Neural progenitor cell (in vitro differentiated cells): ENCODE measurements around the gene GOLGA7B. TPM values are rescaled to one million over a fixed set of nuclear protein-coding genes. Genes with fewer than 3 reads are reported as not detected.
"Not testable (repeated sequence)": the region's sequence is repeated elsewhere in the genome, so short reads cannot be mapped to it uniquely, and the experiment has no call there.

ENCODE experiments used
- DNase-seq: peaks from one replicate; pipeline ENCODE4 v3.0.0-alpha.2; 2016; ENCODE audit warnings: low spot score
- H2AFZ ChIP-seq: fragments of 200-600 bp; sonication (generic); replicated peaks from 2 replicates; pipeline ENCODE4 v1.6.1; 2016; ENCODE audit warnings: antibody characterized with exemption
- H3F3A ChIP-seq: fragments of 200-600 bp; sonication (generic); 2 replicates; pipeline ENCODE4 v1.6.1; 2016; ENCODE audit warnings: antibody characterized with exemption, low read depth
- H3K27ac ChIP-seq: fragments of 200-600 bp; sonication (generic); 2 replicates; pipeline ENCODE4 v1.5.1; 2016; ENCODE audit warnings: mild to moderate bottlenecking
- H3K27me3 ChIP-seq: fragments of 200-600 bp; sonication (generic); 2 replicates; pipeline ENCODE4 v1.6.1; 2016; ENCODE audit warnings: mild to moderate bottlenecking, moderate library complexity
- H3K36me3 ChIP-seq: fragments of 200-600 bp; sonication (generic); 2 replicates; pipeline ENCODE4 v1.5.1; 2016
- H3K4me1 ChIP-seq: fragments of 200-600 bp; sonication (generic); 2 replicates; pipeline ENCODE4 v1.6.1; 2016; ENCODE audit warnings: mixed run types
- H3K4me2 ChIP-seq: fragments of 200-600 bp; sonication (generic); 2 replicates; pipeline ENCODE4 v1.6.1; 2016
- H3K4me3 ChIP-seq: fragments of 200-600 bp; sonication (generic); 2 replicates; pipeline ENCODE4 v1.5.1; 2016
- H3K79me2 ChIP-seq: fragments of 200-600 bp; sonication (generic); 2 replicates; pipeline ENCODE4 v1.6.1; 2016; ENCODE audit warnings: low read depth
- H3K9ac ChIP-seq: fragments of 200-600 bp; sonication (generic); 2 replicates; pipeline ENCODE4 v1.6.1; 2016
- H3K9me3 ChIP-seq: fragments of 200-600 bp; sonication (generic); 2 replicates; pipeline ENCODE4 v1.5.1; 2016; ENCODE audit warnings: low read depth
- H4K20me1 ChIP-seq: fragments of 200-600 bp; sonication (generic); 2 replicates; pipeline ENCODE4 v1.6.1; 2016; ENCODE audit warnings: low read depth
- H3K27ac Mint-ChIP-seq: 3 replicates; pipeline ENCODE4 v1.8.0; 2021; ENCODE audit warnings: mixed read lengths
- H3K27me3 Mint-ChIP-seq: 2 replicates; pipeline ENCODE4 v1.8.0; 2022; ENCODE audit warnings: low read depth, mild to moderate bottlenecking, inconsistent platforms, moderate library complexity, mixed read lengths; ENCODE audit not compliant: insufficient read depth
- H3K36me3 Mint-ChIP-seq: 3 replicates; pipeline ENCODE4 v1.8.0; 2021; ENCODE audit warnings: mixed read lengths
- H3K4me1 Mint-ChIP-seq: 3 replicates; pipeline ENCODE4 v1.8.0; 2021; ENCODE audit warnings: mixed read lengths
- H3K4me3 Mint-ChIP-seq: 3 replicates; pipeline ENCODE4 v1.8.0; 2021; ENCODE audit warnings: mild to moderate bottlenecking, moderate library complexity, mixed read lengths
- H3K9me3 Mint-ChIP-seq: 3 replicates; pipeline ENCODE4 v1.8.0; 2020; ENCODE audit warnings: mixed read lengths
- EZH2 ChIP-seq: fragments of 200-600 bp; sonication (generic); IDR thresholded peaks from 2 replicates; pipeline ENCODE4 v1.6.1; 2017; ENCODE audit warnings: antibody characterized with exemption, mild to moderate bottlenecking, moderate library complexity
- EZH2phosphoT487 ChIP-seq: fragments of 200-600 bp; sonication (generic); IDR thresholded peaks from 2 replicates; pipeline ENCODE4 v1.6.1; 2017; ENCODE audit warnings: antibody characterized with exemption
- total RNA-seq: library from RNA; depleted of rRNA; stranded (reverse); fragments of >200 nt; gene quantifications from 2 replicates; pipeline ENCODE4 v1.2.3, GENCODE V29; 2015; ENCODE audit warnings: low replicate concordance
- TF ChIP-seq, protein P1 (sequence below): fragments of 200-600 bp; sonication (generic); IDR thresholded peaks from 2 replicates; pipeline ENCODE4 v1.5.1; 2017; ENCODE audit warnings: antibody characterized with exemption, mild to moderate bottlenecking

GOLGA7B gene
- total RNA-seq, 1 donor from 2014 or later: not detected

DNA sequence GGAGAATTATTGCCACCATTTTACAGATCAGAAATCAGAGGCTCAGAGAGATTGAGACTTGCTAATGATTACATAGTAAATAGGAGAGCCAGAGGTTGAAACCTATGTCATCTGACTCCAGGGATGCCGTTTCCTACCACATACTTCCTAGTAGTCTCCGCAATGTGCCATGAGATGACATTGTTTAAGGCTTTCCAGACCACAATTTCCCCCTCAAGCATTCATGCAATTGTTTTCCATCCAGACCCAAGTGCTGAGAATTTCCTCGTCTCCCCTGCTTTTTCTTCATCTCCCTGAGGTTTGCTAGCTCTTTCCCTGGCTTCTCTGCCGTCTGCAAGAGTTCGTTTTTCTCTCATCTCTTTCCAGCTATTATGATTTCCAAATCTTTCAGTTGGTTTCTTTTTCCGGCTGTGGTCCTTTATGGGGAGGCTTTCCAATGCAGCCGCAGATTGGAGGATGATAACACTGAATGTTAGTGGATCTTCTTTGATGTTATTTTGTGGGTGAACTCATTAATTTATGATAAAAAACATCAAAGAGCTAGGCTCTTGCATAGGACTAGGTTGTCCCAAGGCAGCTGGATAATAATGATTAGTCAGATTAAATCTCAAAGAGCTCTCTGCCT, 6.9 kb upstream of the GOLGA7B start:
- TF ChIP-seq, protein P1, sequence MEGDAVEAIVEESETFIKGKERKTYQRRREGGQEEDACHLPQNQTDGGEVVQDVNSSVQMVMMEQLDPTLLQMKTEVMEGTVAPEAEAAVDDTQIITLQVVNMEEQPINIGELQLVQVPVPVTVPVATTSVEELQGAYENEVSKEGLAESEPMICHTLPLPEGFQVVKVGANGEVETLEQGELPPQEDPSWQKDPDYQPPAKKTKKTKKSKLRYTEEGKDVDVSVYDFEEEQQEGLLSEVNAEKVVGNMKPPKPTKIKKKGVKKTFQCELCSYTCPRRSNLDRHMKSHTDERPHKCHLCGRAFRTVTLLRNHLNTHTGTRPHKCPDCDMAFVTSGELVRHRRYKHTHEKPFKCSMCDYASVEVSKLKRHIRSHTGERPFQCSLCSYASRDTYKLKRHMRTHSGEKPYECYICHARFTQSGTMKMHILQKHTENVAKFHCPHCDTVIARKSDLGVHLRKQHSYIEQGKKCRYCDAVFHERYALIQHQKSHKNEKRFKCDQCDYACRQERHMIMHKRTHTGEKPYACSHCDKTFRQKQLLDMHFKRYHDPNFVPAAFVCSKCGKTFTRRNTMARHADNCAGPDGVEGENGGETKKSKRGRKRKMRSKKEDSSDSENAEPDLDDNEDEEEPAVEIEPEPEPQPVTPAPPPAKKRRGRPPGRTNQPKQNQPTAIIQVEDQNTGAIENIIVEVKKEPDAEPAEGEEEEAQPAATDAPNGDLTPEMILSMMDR: no peak
- TF ChIP-seq EZH2phosphoT487 (no peak), EZH2 (no peak)
- Histone ChIP-seq H3K9me3 (no peaks in the 10 kb centered on the region), H3K4me3 (no peak overlapping the region), H3K4me2 (no peak overlapping the region), H3F3A (no peaks in the 10 kb centered on the region), H4K20me1 (no peaks in the 10 kb centered on the region), H3K36me3 (no peaks in the 10 kb centered on the region), H2AFZ (no peak overlapping the region), H3K9ac (no peak overlapping the region), H3K4me1 (no peaks in the 10 kb centered on the region), H3K27me3 (peaks cover 43% of the 10 kb centered on the region), H3K27ac (no peak overlapping the region), H3K79me2 (no peaks in the 10 kb centered on the region)
- Mint-ChIP-seq H3K36me3 (no peaks in the 10 kb centered on the region), H3K27me3 (peaks cover under 1% of the 10 kb centered on the region), H3K9me3 (peaks cover 4% of the 10 kb centered on the region), H3K4me1 (no peaks in the 10 kb centered on the region), H3K4me3 (no peak overlapping the region), H3K27ac (no peak overlapping the region)
- DNase-seq: no peak

DNA sequence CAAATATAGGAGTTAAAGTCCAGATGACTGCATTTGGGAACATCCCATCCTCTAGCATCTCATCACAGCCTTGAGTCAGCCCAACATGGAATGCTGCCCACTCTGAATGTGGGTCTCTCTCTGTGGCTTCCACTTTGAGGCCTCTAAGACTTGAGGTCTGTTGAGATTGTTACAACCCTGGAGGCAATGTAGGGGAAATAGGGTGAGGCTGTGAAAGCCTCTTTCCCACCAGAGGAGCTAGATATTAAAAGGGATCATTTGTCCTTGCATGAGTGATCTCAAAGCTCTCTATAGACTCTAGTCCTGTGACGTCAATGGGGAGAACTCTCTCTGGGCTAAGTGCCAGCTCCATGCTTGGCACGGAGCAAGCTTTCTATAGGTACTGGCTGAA, 6.4 kb upstream of the GOLGA7B start:
- Mint-ChIP-seq H3K4me3 (no peak overlapping the region), H3K36me3 (no peaks in the 10 kb centered on the region), H3K27me3 (peaks cover 2% of the 10 kb centered on the region), H3K4me1 (no peaks in the 10 kb centered on the region), H3K27ac (no peak overlapping the region), H3K9me3 (peaks cover 4% of the 10 kb centered on the region)
- TF ChIP-seq EZH2: no peak
- no peak for TF ChIP-seq EZH2phosphoT487
- TF ChIP-seq, protein P1: no peak
- no peak overlapping the region for H3K9ac ChIP-seq
- H2AFZ ChIP-seq: no peak overlapping the region
- H3K9me3 ChIP-seq: no peaks in the 10 kb centered on the region
- no peak overlapping the region for H3K27ac ChIP-seq
- H3K4me1 ChIP-seq: no peaks in the 10 kb centered on the region
- H3K27me3 ChIP-seq: peaks cover 44% of the 10 kb centered on the region
- no peaks in the 10 kb centered on the region for H3F3A ChIP-seq
- no peaks in the 10 kb centered on the region for H4K20me1 ChIP-seq
- no peak for DNase-seq
- no peaks in the 10 kb centered on the region for H3K36me3 ChIP-seq
- no peak overlapping the region for H3K4me2 ChIP-seq
- no peak overlapping the region for H3K4me3 ChIP-seq
- H3K79me2 ChIP-seq: no peaks in the 10 kb centered on the region

DNA sequence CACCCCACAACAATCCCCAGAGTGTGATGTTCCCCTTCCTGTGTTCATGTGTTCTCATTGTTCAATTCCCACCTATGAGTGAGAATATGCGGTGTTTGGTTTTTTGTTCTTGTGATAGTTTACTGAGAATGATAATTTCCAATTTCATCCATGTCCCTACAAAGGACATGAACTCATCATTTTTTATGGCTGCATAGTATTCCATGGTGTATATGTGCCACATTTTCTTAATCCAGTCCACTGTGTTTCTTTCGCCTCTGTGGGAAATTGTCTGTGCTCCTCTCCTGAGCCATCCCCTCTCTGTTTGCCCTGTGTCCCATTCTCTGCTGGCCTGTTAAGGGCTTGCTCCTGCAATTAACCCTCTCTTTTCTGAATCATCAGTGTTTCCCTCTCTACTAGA, 5.7 kb upstream of the GOLGA7B start:
- H2AFZ ChIP-seq, DNase-seq: not testable (repeated sequence)

DNA sequence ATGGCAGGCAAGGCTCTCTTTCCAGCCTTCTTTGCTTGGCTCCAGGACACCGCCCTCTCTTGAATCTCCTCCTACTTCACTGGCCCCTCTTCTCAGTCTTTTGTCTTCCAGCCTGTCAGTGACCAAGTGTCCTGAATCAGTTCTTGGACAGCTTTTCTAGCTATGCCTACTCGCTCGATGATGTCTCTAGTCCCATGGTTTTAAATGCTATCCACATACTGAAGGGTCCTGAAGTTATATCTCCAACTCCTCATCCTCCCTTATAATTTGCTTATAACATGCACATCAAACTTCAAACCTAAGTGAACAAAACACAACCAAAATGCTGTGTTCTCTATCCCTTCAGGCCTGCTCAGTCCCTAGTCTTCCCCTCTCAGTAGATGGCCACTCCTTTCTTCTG, 5.0 kb upstream of the GOLGA7B start:
- peaks cover 13% of the 10 kb centered on the region for H3K27me3 Mint-ChIP-seq
- Histone ChIP-seq H3K4me1 (no peaks in the 10 kb centered on the region), H3K9me3 (no peaks in the 10 kb centered on the region), H3F3A (no peaks in the 10 kb centered on the region), H3K27me3 (peaks cover 54% of the 10 kb centered on the region), H2AFZ (no peak overlapping the region), H3K4me2 (no peak overlapping the region), H3K79me2 (no peaks in the 10 kb centered on the region), H3K9ac (no peak overlapping the region), H3K36me3 (no peaks in the 10 kb centered on the region), H3K27ac (no peak overlapping the region), H3K4me3 (no peak overlapping the region), H4K20me1 (peaks cover 11% of the 10 kb centered on the region)
- H3K27ac Mint-ChIP-seq: no peak overlapping the region
- TF ChIP-seq, protein P1: no peak
- no peak for TF ChIP-seq EZH2phosphoT487
- no peak for TF ChIP-seq EZH2
- H3K4me1 Mint-ChIP-seq: peaks cover 5% of the 10 kb centered on the region
- peaks cover 4% of the 10 kb centered on the region for H3K9me3 Mint-ChIP-seq
- H3K36me3 Mint-ChIP-seq: no peaks in the 10 kb centered on the region
- H3K4me3 Mint-ChIP-seq: no peak overlapping the region
- DNase-seq: no peak

More for the DNA sequence above, 5.7 kb upstream of the GOLGA7B start:
- H3K4me1 Mint-ChIP-seq, H3K36me3 Mint-ChIP-seq, H3K9me3 Mint-ChIP-seq, H3F3A ChIP-seq, H3K9ac ChIP-seq, H3K79me2 ChIP-seq, H4K20me1 ChIP-seq, H3K4me1 ChIP-seq, H3K36me3 ChIP-seq, H3K27ac ChIP-seq, H3K27me3 Mint-ChIP-seq, H3K4me2 ChIP-seq, H3K9me3 ChIP-seq, H3K4me3 ChIP-seq, H3K4me3 Mint-ChIP-seq, H3K27ac Mint-ChIP-seq: not testable (repeated sequence)
- H3K27me3 ChIP-seq: peaks cover 47% of the 10 kb centered on the region
